Transverse colon (tissue), 4 donors: ENCODE data around the gene ERICH3. TPM values are rescaled to one million over a fixed set of nuclear protein-coding genes. Genes with fewer than 3 reads are reported as not detected.

Source experiments
- DNase-seq: peaks from one replicate; pipeline ENCODE4 v3.0.0-alpha.2; 2019
- H3K27ac ChIP-seq, 4 donors: fragments of 200-600 bp; sonication (generic); 2 replicates each; pipeline ENCODE4 v1.5.1; 2016 to 2018; ENCODE audit warnings: inconsistent platforms in 4 of 4
- H3K27me3 ChIP-seq: fragments of 200-600 bp; sonication (generic); 2 replicates; pipeline ENCODE4 v1.5.1; 2017; ENCODE audit warnings: inconsistent platforms
- H3K36me3 ChIP-seq, 4 donors: fragments of 200-600 bp; sonication (generic); 2 replicates each; pipeline ENCODE4 v1.5.1; 2017 to 2019; ENCODE audit warnings: inconsistent platforms in 4 of 4
- H3K4me1 ChIP-seq, 4 donors: fragments of 200-600 bp; sonication (generic); 2 replicates each; pipeline ENCODE4 v1.5.1; 2017 to 2020; ENCODE audit warnings: inconsistent platforms in 4 of 4
- H3K4me3 ChIP-seq, 4 donors: fragments of 200-600 bp; sonication (generic); 1 replicate in 1 of 4; 2 replicates in 3 of 4; pipeline versions ENCODE4 v1.5.1 to v1.6.1; 2017 to 2019; ENCODE audit warnings: inconsistent platforms in 4 of 4
- H3K9me3 ChIP-seq, 2 donors: fragments of 200-600 bp; sonication (generic); 2 replicates each; pipeline ENCODE4 v1.5.1; 2017 to 2019; ENCODE audit warnings: inconsistent platforms in 2 of 2
- EP300 ChIP-seq: sonication (generic); formaldehyde crosslinking; IDR thresholded peaks from one replicate; pipeline ENCODE4 v1.6.1; 2017; ENCODE audit warnings: antibody characterized with exemption, low read depth
- POLR2A ChIP-seq: fragments of 450-650 bp; IDR thresholded peaks from one replicate; pipeline ENCODE4 v1.6.1; 2016; ENCODE audit warnings: antibody characterized with exemption, mild to moderate bottlenecking, moderate library complexity
- POLR2AphosphoS5 ChIP-seq, 3 donors: sonication (generic); formaldehyde crosslinking; IDR thresholded peaks; one replicate each; pipeline ENCODE4 v1.6.1; 2016; ENCODE audit warnings: antibody characterized with exemption in 3 of 3
- WGBS, 2 donors: methylation state at CpG; one replicate each; pipeline ENCODE4 v1.1.5; 2018; ENCODE audit warnings: low coverage in 1 of 2; 5-methylcytosine and 5-hydroxymethylcytosine counted together
- in situ Hi-C, 4 donors: fragments of 200-750 bp; cut with MboI; loops; one replicate each; pipeline versions ENCODE4 v1.15.0 to v1.15.1; 2017; ENCODE audit warnings: low sequenced_read_pairs in 3 of 4, low pct_ligation_motif_present in 1 of 4, low pct_unique_long_range_greater_than_20kb in 1 of 4
- intact Hi-C: fragments of 100-400 bp; cut with DNase I; formaldehyde crosslinking; loops from one replicate; pipeline ENCODE4 v1.15.1; 2023; ENCODE audit warnings: low total_unique reads
- total RNA-seq, 4 donors: library from RNA; depleted of rRNA; stranded (reverse); fragments of >200 nt; gene quantifications; one replicate each; pipeline ENCODE4 v1.1.0, GENCODE V29; 2016
- TF ChIP-seq, protein P1 (sequence below), 5 experiments: fragments of 200-600 bp in 3 of 5; fragments of 450-650 bp in 2 of 5; sonication (generic) in 3 of 5; IDR thresholded peaks; 1 replicate in 2 of 5; 2 replicates in 3 of 5; pipeline ENCODE4 v1.5.1; 2016 to 2017; ENCODE audit warnings: antibody characterized with exemption in 5 of 5, inconsistent platforms in 3 of 5, mild to moderate bottlenecking in 2 of 5, moderate library complexity in 1 of 5

Gene ERICH3
- total RNA-seq, 4 donors from 2014 or later = under 0.01 to 6.4 TPM; not detected in 2

DNA sequence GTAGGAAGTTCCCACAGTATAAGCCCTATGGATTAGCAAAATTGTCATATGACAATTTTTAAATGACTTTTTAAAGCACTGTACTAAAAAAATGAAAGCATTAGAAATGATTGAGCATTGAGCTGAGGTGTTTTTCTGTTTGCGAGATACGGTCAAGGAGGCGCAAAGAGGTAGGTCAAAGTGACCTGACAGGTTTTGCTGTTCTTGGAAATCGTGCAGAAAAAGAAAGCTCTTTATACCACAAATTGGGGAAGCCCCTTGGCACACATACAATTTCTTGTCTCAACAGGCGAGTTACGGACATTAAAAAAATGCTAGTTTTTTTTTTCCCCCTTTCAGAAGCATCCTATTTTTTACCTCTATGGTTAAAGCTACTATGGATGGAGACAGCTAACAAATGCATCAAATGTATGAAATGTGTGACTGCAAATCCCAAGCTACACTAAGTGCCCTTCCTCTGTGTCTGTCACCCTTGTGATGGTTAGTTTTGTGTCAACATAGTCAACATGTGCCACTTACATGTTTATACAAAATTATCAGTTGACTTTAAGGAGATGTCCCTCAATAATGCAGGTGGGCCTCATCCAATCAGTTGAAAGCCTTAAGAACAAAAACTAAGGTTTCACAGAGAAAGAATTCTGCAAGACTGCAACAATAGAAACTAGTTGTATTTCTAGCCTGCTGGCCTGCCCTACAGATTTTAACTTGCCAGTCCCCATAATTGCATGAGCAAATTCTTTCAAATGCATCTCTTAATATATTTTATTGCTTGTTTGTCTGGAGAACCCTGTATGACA lies 30.0 kb upstream of the ERICH3 start:
- no peak overlapping the region for H3K4me3 ChIP-seq
- TF ChIP-seq POLR2A (no peak), POLR2AphosphoS5 (IDR thresholded peaks at IDR 0.05) (no peak), EP300 (no peak)
- TF ChIP-seq, protein P1, sequence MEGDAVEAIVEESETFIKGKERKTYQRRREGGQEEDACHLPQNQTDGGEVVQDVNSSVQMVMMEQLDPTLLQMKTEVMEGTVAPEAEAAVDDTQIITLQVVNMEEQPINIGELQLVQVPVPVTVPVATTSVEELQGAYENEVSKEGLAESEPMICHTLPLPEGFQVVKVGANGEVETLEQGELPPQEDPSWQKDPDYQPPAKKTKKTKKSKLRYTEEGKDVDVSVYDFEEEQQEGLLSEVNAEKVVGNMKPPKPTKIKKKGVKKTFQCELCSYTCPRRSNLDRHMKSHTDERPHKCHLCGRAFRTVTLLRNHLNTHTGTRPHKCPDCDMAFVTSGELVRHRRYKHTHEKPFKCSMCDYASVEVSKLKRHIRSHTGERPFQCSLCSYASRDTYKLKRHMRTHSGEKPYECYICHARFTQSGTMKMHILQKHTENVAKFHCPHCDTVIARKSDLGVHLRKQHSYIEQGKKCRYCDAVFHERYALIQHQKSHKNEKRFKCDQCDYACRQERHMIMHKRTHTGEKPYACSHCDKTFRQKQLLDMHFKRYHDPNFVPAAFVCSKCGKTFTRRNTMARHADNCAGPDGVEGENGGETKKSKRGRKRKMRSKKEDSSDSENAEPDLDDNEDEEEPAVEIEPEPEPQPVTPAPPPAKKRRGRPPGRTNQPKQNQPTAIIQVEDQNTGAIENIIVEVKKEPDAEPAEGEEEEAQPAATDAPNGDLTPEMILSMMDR (IDR thresholded peaks at IDR 0.05) = no peak
- H3K9me3 ChIP-seq = no peaks in the 10 kb centered on the region
- in situ Hi-C loops (no loop called here), intact Hi-C loops (no loop called here)
- H3K36me3 ChIP-seq = peaks cover 0 to 18% (median 4%) of the 10 kb centered on the region in 4 donors
- no peaks in the 10 kb centered on the region for H3K4me1 ChIP-seq
- no peak for DNase-seq
- H3K27me3 ChIP-seq = no peaks in the 10 kb centered on the region
- 83 to 87% methylated on average over 6 of the region's 6 CpGs for WGBS, 2 donors
- H3K27ac ChIP-seq = no peak overlapping the region

DNA sequence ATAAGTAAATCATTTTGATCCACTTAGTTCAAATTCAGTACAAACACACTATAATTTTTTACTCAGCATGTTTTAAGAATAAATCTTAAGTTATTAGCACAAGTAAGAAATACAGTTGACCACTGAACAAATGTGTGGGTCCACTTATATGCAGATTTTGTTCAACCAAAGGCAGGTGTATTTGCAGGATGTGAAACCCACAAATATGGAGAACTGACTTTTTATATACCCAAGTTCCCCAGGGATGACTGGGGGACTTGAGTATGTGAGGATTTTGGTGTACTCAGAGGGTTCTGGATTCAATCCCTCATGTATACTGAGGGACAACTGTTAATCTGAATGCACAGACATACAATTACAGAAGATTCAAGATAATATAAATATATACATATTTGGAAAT lies 25.7 kb upstream of the ERICH3 start:
- no peak overlapping the region for H3K27ac ChIP-seq
- H3K4me1 ChIP-seq = no peaks in the 10 kb centered on the region
- H3K36me3 ChIP-seq = peaks cover 0 to 8% (median 2%) of the 10 kb centered on the region in 4 donors
- H3K9me3 ChIP-seq = no peaks in the 10 kb centered on the region
- intact Hi-C loops (no loop called here), in situ Hi-C loops (no loop called here)
- TF ChIP-seq, protein P1 (IDR thresholded peaks at IDR 0.05) = no peak
- TF ChIP-seq POLR2A (no peak), EP300 (no peak), POLR2AphosphoS5 (IDR thresholded peaks at IDR 0.05) (no peak)
- H3K27me3 ChIP-seq = no peaks in the 10 kb centered on the region
- DNase-seq = no peak
- no peak overlapping the region for H3K4me3 ChIP-seq

DNA sequence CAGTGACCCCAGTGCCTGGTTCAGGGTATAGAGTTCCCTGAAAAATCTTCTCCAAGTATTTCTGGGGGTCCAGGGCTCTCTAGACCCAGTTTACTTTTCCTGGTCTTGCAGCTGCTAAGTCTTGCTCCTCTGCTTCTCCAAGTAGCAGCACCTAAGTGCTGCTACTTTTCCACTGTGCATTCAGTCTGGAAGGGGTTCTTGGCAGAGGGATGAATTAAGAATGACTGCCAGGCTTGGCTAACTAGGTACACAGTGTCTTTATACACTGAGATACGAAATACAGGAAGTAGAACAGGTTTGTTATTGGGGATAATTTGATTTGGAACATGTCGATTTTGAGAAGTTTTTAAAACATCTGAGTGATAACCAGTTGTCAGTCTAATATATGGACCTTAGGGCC lies 24.2 kb upstream of the ERICH3 start:
- Histone ChIP-seq H3K27me3 (no peaks in the 10 kb centered on the region), H3K27ac (no peak overlapping the region), H3K36me3 (no peaks in the 10 kb centered on the region), H3K4me3 (no peak overlapping the region), H3K4me1 (no peaks in the 10 kb centered on the region), H3K9me3 (no peaks in the 10 kb centered on the region)
- no peak for TF ChIP-seq EP300
- DNase-seq = no peak
- WGBS, 2 donors = 31 to 54% methylated on average over 2 of the region's 2 CpGs
- in situ Hi-C loops (no loop called here), intact Hi-C loops (no loop called here)

DNA sequence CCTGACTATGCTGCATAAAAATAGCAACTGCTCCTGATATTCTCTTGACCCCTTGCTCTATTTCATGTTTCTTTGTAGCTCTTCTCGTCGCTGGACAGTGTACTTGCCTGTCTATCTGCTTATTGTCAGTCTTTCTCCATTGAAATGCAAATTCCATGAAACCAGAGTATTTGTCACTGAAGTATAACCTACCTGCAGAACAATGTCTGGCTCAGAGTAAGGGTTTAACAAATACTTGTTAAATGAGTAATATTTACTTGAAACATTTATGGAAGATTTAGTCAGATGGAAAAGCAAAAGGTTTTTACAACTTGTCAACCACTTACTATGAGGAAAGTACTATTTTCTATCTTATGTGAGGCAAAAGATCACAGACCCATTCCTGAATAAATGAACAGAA lies 19.9 kb upstream of the ERICH3 start:
- intact Hi-C loops (loop anchor here (5.0 kb wide), 1 partner anchor 434 kb away; no protein-coding TSS in a partner anchor), in situ Hi-C loops (no loop called here)
- Histone ChIP-seq H3K4me1 (peaks cover 0 to 3% (median 0%) of the 10 kb centered on the region in 4 donors), H3K27ac (no peak overlapping the region), H3K36me3 (no peaks in the 10 kb centered on the region), H3K4me3 (no peak overlapping the region), H3K9me3 (no peaks in the 10 kb centered on the region), H3K27me3 (no peaks in the 10 kb centered on the region)
- no peak for TF ChIP-seq POLR2AphosphoS5 (IDR thresholded peaks at IDR 0.05)
- TF ChIP-seq, protein P1 (IDR thresholded peaks at IDR 0.05) = no peak
- no peak for TF ChIP-seq EP300
- no peak for TF ChIP-seq POLR2A
- 77 to 86% methylated on average over 2 of the region's 2 CpGs for WGBS, 2 donors
- DNase-seq = no peak
